SK-N-SH (cell line): Measurements from ENCODE around the gene ETDB.

Source experiments
- CHD2 ChIP-seq: fragments of 150-350 bp; IDR thresholded peaks from 2 replicates; pipeline ENCODE4 v1.6.1; 2018; ENCODE audit warnings: low read length; ENCODE audit not compliant: partially characterized antibody
- CTCF ChIP-seq: fragments of 200-600 bp; sonication (generic); IDR thresholded peaks from 2 replicates; pipeline ENCODE4 v1.6.1; 2017; ENCODE audit warnings: antibody characterized with exemption, mild to moderate bottlenecking, moderate library complexity
- ELF1 ChIP-seq: IDR thresholded peaks from 2 replicates; pipeline ENCODE4 v1.4.0; 2012
- EP300 ChIP-seq, 2 experiments: IDR thresholded peaks; 2 replicates each; pipeline versions ENCODE4 v1.4.0 to v1.6.1; 2012; ENCODE audit warnings: borderline replicate concordance in 1 of 2, low read depth in 1 of 2, low read length in 1 of 2
- EZH2phosphoT487 ChIP-seq: fragments of 200-600 bp; sonication (generic); IDR thresholded peaks from 2 replicates; pipeline ENCODE4 v1.6.1; 2017; ENCODE audit warnings: low read depth, mixed run types, mild to moderate bottlenecking, antibody characterized with exemption, moderate library complexity, borderline replicate concordance
- POLR2AphosphoS5 ChIP-seq: IDR thresholded peaks from 2 replicates; pipeline ENCODE4 v1.6.1; 2012; ENCODE audit warnings: low read depth, low read length
- RFX5 ChIP-seq: IDR thresholded peaks from 2 replicates; pipeline ENCODE4 v1.6.1; 2012; ENCODE audit warnings: mild to moderate bottlenecking, improper control_type of control experiment, low read length
- SIN3A ChIP-seq: IDR thresholded peaks from 2 replicates; pipeline ENCODE4 v1.6.1; 2012; ENCODE audit warnings: low read depth, mild to moderate bottlenecking, low read length, moderate library complexity, borderline replicate concordance
- TAF1 ChIP-seq: IDR thresholded peaks from 2 replicates; pipeline ENCODE4 v1.6.1; 2012; ENCODE audit warnings: low read depth, mild to moderate bottlenecking, low read length, moderate library complexity, borderline replicate concordance
- TEAD4 ChIP-seq: IDR thresholded peaks from 2 replicates; pipeline ENCODE4 v1.4.0; 2012; ENCODE audit warnings: mild to moderate bottlenecking, borderline replicate concordance; ENCODE audit not compliant: insufficient read depth
- YY1 ChIP-seq: IDR thresholded peaks from 2 replicates; pipeline ENCODE4 v1.4.0; 2012; ENCODE audit warnings: low read depth, mild to moderate bottlenecking
- TF ChIP-seq, protein P1 (sequence below): IDR thresholded peaks from 2 replicates; pipeline ENCODE4 v1.6.1; 2012; ENCODE audit warnings: mild to moderate bottlenecking, low read depth, low read length, moderate library complexity

- TF ChIP-seq ELF1, result no peak
- no peak for TF ChIP-seq CTCF
- TF ChIP-seq YY1, result no peak
- no peak for TF ChIP-seq TAF1
- TF ChIP-seq EZH2phosphoT487, result no peak
- no peak for TF ChIP-seq RFX5
- no peak for TF ChIP-seq POLR2AphosphoS5
- TF ChIP-seq, protein P1, sequence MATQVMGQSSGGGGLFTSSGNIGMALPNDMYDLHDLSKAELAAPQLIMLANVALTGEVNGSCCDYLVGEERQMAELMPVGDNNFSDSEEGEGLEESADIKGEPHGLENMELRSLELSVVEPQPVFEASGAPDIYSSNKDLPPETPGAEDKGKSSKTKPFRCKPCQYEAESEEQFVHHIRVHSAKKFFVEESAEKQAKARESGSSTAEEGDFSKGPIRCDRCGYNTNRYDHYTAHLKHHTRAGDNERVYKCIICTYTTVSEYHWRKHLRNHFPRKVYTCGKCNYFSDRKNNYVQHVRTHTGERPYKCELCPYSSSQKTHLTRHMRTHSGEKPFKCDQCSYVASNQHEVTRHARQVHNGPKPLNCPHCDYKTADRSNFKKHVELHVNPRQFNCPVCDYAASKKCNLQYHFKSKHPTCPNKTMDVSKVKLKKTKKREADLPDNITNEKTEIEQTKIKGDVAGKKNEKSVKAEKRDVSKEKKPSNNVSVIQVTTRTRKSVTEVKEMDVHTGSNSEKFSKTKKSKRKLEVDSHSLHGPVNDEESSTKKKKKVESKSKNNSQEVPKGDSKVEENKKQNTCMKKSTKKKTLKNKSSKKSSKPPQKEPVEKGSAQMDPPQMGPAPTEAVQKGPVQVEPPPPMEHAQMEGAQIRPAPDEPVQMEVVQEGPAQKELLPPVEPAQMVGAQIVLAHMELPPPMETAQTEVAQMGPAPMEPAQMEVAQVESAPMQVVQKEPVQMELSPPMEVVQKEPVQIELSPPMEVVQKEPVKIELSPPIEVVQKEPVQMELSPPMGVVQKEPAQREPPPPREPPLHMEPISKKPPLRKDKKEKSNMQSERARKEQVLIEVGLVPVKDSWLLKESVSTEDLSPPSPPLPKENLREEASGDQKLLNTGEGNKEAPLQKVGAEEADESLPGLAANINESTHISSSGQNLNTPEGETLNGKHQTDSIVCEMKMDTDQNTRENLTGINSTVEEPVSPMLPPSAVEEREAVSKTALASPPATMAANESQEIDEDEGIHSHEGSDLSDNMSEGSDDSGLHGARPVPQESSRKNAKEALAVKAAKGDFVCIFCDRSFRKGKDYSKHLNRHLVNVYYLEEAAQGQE, result no peak
- no peak for TF ChIP-seq TEAD4
- no peak for TF ChIP-seq SIN3A
- no peak for TF ChIP-seq EP300 (IDR thresholded peaks at IDR 0.05; ENCODE audit: borderline replicate concordance in 1 of 2, low read depth in 1 of 2, low read length in 1 of 2)
- TF ChIP-seq CHD2, result no peak
Measured at GRCh38 chrX:135109554-135109953, 10.8 kb downstream of the ETDB start.
